Aortic smooth muscle cell (primary cell): ENCODE measurements around the gene NRK. TPM values are rescaled to one million over a fixed set of nuclear protein-coding genes. Genes with fewer than 3 reads are reported as not detected.

Experiments
- total RNA-seq: library from RNA; depleted of rRNA; stranded (reverse); fragments of >200 nt; gene quantifications from 2 replicates; pipeline ENCODE4 v1.2.3, GENCODE V29; 2014

Gene NRK, protein sequence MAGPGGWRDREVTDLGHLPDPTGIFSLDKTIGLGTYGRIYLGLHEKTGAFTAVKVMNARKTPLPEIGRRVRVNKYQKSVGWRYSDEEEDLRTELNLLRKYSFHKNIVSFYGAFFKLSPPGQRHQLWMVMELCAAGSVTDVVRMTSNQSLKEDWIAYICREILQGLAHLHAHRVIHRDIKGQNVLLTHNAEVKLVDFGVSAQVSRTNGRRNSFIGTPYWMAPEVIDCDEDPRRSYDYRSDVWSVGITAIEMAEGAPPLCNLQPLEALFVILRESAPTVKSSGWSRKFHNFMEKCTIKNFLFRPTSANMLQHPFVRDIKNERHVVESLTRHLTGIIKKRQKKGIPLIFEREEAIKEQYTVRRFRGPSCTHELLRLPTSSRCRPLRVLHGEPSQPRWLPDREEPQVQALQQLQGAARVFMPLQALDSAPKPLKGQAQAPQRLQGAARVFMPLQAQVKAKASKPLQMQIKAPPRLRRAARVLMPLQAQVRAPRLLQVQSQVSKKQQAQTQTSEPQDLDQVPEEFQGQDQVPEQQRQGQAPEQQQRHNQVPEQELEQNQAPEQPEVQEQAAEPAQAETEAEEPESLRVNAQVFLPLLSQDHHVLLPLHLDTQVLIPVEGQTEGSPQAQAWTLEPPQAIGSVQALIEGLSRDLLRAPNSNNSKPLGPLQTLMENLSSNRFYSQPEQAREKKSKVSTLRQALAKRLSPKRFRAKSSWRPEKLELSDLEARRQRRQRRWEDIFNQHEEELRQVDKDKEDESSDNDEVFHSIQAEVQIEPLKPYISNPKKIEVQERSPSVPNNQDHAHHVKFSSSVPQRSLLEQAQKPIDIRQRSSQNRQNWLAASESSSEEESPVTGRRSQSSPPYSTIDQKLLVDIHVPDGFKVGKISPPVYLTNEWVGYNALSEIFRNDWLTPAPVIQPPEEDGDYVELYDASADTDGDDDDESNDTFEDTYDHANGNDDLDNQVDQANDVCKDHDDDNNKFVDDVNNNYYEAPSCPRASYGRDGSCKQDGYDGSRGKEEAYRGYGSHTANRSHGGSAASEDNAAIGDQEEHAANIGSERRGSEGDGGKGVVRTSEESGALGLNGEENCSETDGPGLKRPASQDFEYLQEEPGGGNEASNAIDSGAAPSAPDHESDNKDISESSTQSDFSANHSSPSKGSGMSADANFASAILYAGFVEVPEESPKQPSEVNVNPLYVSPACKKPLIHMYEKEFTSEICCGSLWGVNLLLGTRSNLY (N-terminal part only)
- 0.13 and 1.2 TPM in 2 replicates for total RNA-seq

GRCh38 chrX:105822138-105823091, at the start of gene NRK:
Gene NRK, plus strand, starts transcription at chrX:105822539. Its CDS starts 307 bp downstream, at chrX:105822846.

Other genes starting within 250 kb of the NRK start
- gene SERPINA7, start 216.2 kb downstream of the NRK start, total RNA-seq, result not detected in 2 replicates